HEK293 (cell line): Measurements from ENCODE around the gene PLBD2.

Experiments used
- MYNN ChIP-seq: fragments of 450-650 bp; formaldehyde crosslinking; IDR thresholded peaks from 2 replicates; pipeline ENCODE4 v1.5.1; 2016; ENCODE audit warnings: missing biosample characterization, missing genetic modification characterization, borderline replicate concordance
- TCF7L2 ChIP-seq: IDR thresholded peaks from 2 replicates; pipeline ENCODE4 v1.6.1; 2011; ENCODE audit warnings: low read depth, mild to moderate bottlenecking, inconsistent platforms, low read length, moderate library complexity, borderline replicate concordance
- YY1 ChIP-seq: fragments of 450-650 bp; formaldehyde crosslinking; IDR thresholded peaks from 2 replicates; pipeline ENCODE4 v1.5.1; 2018; ENCODE audit warnings: missing biosample characterization, missing genetic modification characterization
- YY2 ChIP-seq: fragments of 450-650 bp; formaldehyde crosslinking; IDR thresholded peaks from 2 replicates; pipeline ENCODE4 v1.5.1; 2016; ENCODE audit warnings: missing biosample characterization, missing genetic modification characterization
- ZBTB7A ChIP-seq: fragments of 450-650 bp; formaldehyde crosslinking; IDR thresholded peaks from 2 replicates; pipeline ENCODE4 v1.5.1; 2016; ENCODE audit warnings: low read depth, missing biosample characterization, missing genetic modification characterization
- ZNF23 ChIP-seq: fragments of 450-650 bp; formaldehyde crosslinking; IDR thresholded peaks from 2 replicates; pipeline ENCODE4 v1.5.1; 2016; ENCODE audit warnings: missing biosample characterization, missing genetic modification characterization, borderline replicate concordance
- ZNF354C ChIP-seq: fragments of 450-650 bp; formaldehyde crosslinking; IDR thresholded peaks from 2 replicates; pipeline ENCODE4 v1.5.1; 2016; ENCODE audit warnings: missing biosample characterization, missing genetic modification characterization, low read depth, borderline replicate concordance
- ZNF558 ChIP-seq: fragments of 450-650 bp; formaldehyde crosslinking; IDR thresholded peaks from 2 replicates; pipeline ENCODE4 v1.5.1; 2016; ENCODE audit warnings: missing biosample characterization, missing genetic modification characterization
- ZNF629 ChIP-seq: fragments of 450-650 bp; formaldehyde crosslinking; IDR thresholded peaks from 2 replicates; pipeline ENCODE4 v1.5.1; 2017; ENCODE audit warnings: missing biosample characterization, missing genetic modification characterization
- ZNF660 ChIP-seq: fragments of 450-650 bp; IDR thresholded peaks from 2 replicates; pipeline ENCODE4 v1.5.1; 2018; ENCODE audit warnings: missing biosample characterization, mild to moderate bottlenecking, missing genetic modification characterization
- ZNF670 ChIP-seq: fragments of 450-650 bp; formaldehyde crosslinking; IDR thresholded peaks from 2 replicates; pipeline ENCODE4 v1.5.1; 2016; ENCODE audit warnings: missing biosample characterization, missing genetic modification characterization, low read depth
- TF ChIP-seq, protein P1 (sequence below): fragments of 450-650 bp; formaldehyde crosslinking; IDR thresholded peaks from 2 replicates; pipeline ENCODE4 v1.5.1; 2016; ENCODE audit warnings: missing biosample characterization, missing genetic modification characterization
- TF ChIP-seq, protein P2 (sequence below): fragments of 450-650 bp; formaldehyde crosslinking; IDR thresholded peaks from 2 replicates; pipeline ENCODE4 v1.5.1; 2016; ENCODE audit warnings: missing biosample characterization, missing genetic modification characterization
- TF ChIP-seq, protein P3 (sequence below): sonication (generic); formaldehyde crosslinking; IDR thresholded peaks from 2 replicates; pipeline ENCODE4 v1.8.1; 2022; ENCODE audit warnings: mild to moderate bottlenecking, moderate library complexity, missing genetic modification reagents

DNA sequence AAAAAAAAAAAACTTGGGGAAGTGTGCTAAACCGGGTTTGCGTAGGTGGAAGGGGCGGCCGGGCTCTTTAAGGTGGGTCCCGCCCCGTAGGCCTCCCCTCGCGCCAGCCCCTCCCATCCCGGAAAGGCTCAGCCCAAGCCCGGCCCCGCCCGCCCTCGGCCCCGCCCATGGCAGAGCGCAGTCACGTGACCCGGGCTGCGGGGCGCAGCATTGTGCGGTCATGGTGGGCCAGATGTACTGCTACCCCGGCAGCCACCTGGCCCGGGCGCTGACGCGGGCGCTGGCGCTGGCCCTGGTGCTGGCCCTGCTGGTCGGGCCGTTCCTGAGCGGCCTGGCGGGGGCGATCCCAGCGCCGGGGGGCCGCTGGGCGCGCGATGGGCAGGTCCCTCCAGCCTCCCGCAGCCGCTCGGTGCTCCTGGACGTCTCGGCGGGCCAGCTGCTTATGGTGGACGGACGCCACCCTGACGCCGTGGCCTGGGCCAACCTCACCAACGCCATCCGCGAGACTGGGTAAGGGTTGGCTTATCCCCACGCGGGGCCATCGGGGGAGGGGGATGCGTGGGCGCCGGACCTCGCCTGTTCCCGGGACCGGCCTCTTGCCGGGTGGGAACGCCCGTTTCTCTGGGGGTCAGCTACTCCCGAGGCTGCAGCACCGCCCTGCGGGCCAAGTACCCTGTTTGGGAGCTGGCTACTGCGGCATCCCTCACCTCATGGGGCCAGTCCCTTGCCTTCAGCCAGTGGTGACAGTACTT, at the start of gene PLBD2:
- TF ChIP-seq MYNN (tag by site-specific recombination) (no peak), ZNF629 (no peak; the same call in none of the 2 replicates), ZNF558 (tag by site-specific recombination) (no peak), ZNF670 (no peak), ZNF23 (tag by site-specific recombination) (no peak), ZBTB7A (tag by site-specific recombination) (no peak), YY1 (tag by site-specific recombination) (peak; percentile 34; the same call in 1 of the 2 replicates), YY2 (tag by site-specific recombination) (no peak), TCF7L2 (no peak), ZNF354C (tag by site-specific recombination) (no peak), ZNF660 (tag by site-specific recombination) (no peak)
- TF ChIP-seq, protein P1, sequence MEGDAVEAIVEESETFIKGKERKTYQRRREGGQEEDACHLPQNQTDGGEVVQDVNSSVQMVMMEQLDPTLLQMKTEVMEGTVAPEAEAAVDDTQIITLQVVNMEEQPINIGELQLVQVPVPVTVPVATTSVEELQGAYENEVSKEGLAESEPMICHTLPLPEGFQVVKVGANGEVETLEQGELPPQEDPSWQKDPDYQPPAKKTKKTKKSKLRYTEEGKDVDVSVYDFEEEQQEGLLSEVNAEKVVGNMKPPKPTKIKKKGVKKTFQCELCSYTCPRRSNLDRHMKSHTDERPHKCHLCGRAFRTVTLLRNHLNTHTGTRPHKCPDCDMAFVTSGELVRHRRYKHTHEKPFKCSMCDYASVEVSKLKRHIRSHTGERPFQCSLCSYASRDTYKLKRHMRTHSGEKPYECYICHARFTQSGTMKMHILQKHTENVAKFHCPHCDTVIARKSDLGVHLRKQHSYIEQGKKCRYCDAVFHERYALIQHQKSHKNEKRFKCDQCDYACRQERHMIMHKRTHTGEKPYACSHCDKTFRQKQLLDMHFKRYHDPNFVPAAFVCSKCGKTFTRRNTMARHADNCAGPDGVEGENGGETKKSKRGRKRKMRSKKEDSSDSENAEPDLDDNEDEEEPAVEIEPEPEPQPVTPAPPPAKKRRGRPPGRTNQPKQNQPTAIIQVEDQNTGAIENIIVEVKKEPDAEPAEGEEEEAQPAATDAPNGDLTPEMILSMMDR (tag by site-specific recombination) = peak; percentile 17; the same call in 1 of the 2 replicates
- TF ChIP-seq, protein P2, sequence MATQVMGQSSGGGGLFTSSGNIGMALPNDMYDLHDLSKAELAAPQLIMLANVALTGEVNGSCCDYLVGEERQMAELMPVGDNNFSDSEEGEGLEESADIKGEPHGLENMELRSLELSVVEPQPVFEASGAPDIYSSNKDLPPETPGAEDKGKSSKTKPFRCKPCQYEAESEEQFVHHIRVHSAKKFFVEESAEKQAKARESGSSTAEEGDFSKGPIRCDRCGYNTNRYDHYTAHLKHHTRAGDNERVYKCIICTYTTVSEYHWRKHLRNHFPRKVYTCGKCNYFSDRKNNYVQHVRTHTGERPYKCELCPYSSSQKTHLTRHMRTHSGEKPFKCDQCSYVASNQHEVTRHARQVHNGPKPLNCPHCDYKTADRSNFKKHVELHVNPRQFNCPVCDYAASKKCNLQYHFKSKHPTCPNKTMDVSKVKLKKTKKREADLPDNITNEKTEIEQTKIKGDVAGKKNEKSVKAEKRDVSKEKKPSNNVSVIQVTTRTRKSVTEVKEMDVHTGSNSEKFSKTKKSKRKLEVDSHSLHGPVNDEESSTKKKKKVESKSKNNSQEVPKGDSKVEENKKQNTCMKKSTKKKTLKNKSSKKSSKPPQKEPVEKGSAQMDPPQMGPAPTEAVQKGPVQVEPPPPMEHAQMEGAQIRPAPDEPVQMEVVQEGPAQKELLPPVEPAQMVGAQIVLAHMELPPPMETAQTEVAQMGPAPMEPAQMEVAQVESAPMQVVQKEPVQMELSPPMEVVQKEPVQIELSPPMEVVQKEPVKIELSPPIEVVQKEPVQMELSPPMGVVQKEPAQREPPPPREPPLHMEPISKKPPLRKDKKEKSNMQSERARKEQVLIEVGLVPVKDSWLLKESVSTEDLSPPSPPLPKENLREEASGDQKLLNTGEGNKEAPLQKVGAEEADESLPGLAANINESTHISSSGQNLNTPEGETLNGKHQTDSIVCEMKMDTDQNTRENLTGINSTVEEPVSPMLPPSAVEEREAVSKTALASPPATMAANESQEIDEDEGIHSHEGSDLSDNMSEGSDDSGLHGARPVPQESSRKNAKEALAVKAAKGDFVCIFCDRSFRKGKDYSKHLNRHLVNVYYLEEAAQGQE (tag by site-specific recombination) = peak; percentile 92
- TF ChIP-seq, protein P3, sequence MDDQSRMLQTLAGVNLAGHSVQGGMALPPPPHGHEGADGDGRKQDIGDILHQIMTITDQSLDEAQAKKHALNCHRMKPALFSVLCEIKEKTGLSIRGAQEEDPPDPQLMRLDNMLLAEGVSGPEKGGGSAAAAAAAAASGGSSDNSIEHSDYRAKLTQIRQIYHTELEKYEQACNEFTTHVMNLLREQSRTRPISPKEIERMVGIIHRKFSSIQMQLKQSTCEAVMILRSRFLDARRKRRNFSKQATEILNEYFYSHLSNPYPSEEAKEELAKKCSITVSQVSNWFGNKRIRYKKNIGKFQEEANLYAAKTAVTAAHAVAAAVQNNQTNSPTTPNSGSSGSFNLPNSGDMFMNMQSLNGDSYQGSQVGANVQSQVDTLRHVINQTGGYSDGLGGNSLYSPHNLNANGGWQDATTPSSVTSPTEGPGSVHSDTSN (CRISPR knock-in tag) = peak; percentile 25; the same call in 1 of the 2 replicates
